ENCODE data around the gene PRDM7.

- TF ChIP-seq CTCF (IDR thresholded peaks at IDR 0.05) = no peak
- TF ChIP-seq JUNB (IDR thresholded peaks at IDR 0.05) = no peak
- TF ChIP-seq NR3C1 (IDR thresholded peaks at IDR 0.05) = no peak
- no peak for TF ChIP-seq POLR2A (IDR thresholded peaks at IDR 0.05; ENCODE audit: low read length)
- TF ChIP-seq ZNF302 (CRISPR knock-in tag; IDR thresholded peaks at IDR 0.05) = no peak
- no peak for TF ChIP-seq EHF (CRISPR knock-in tag; IDR thresholded peaks at IDR 0.05)
Observed at GRCh38 chr16:90026135-90026534, 51.0 kb downstream of the PRDM7 start.
